ENCODE results near the gene STX16. TPM values are rescaled to one million over a fixed set of nuclear protein-coding genes. Genes with fewer than 3 reads are reported as not detected.

Gene STX16
- total and polyA plus RNA-seq, 2 donors (not counting 1 experiment from before 2014, with no cell fraction given) = 110 to 117 TPM

DNA sequence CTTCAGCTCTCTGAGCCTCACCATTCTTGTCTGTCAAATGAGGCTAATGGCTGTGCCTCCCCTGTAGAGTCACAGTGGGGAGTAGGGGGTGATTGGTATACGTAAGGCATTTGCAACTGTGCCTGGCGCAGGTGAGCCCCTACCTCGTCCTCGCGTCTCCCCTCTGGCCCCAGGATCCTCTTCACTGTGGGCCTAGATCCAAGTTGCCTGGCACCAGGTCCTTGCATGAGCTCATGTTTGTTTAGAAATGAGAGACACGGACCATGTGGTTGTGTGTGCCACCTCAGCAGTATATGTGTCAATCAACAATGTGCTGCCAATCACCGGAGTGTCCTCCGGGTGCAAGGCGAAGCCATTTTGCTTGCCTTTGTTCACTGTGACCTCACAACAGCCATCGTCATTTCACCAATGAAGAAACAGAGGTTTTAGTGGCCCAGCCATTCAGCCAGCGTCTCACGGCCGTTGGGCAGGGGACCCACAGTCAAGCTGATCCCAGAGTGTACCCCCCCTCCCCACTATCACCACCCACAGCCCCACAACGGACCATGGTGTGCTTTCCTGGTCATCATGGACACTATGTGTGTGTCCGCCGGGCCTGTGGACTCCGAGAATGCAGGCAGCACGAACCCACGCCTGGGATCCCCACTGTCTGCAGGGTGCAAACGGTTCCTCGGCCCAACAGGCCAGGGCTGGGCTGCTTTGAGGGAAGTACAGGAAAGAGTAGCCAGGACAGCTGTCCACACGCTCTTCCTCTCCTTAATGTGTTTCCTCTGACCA is 35.9 kb upstream of the STX16 start:
- DNase-seq (no peak), ATAC-seq (ENCODE audit: low read depth) (no peak)
- Histone ChIP-seq H3K27ac (ENCODE audit: low read length in 2 of 2) (no peak overlapping the region), H3K4me2 (replicated peaks; ENCODE audit: low read depth, low read length, poor library complexity, severe bottlenecking) (no peak overlapping the region), H3K36me3 (replicated peaks in 1 of 2; ENCODE audit: control extremely low read depth in 1 of 2, control insufficient read depth in 1 of 2, extremely low read depth in 1 of 2, insufficient read depth in 2 of 2, low read length in 1 of 2) (no peaks in the 10 kb centered on the region), H3K27me3 (replicated peaks in 1 of 4; ENCODE audit: control extremely low read depth in 1 of 4, control insufficient read depth in 3 of 4, insufficient read depth in 4 of 4, low read length in 3 of 4) (peaks cover 0 to 6% (median 0%) of the 10 kb centered on the region in 4 experiments), H4K20me1 (ENCODE audit: control insufficient read depth, insufficient read depth, low read length, poor library complexity, severe bottlenecking) (no peaks in the 10 kb centered on the region), H2AFZ (ENCODE audit: insufficient read depth, low read depth, low read length, poor library complexity, severe bottlenecking) (no peak overlapping the region), H3K79me2 (ENCODE audit: control insufficient read depth, insufficient read depth, low read length) (no peaks in the 10 kb centered on the region), H3K4me3 (ENCODE audit: control extremely low read depth in 1 of 5, extremely low read depth in 1 of 5, insufficient read depth in 1 of 5, low read depth in 2 of 5, low read length in 4 of 5) (no peak overlapping the region), H3K9ac (ENCODE audit: low read length) (no peak overlapping the region), H3K9me3 (ENCODE audit: control extremely low read depth in 1 of 3, control insufficient read depth in 2 of 3, insufficient read depth in 1 of 3, low read length in 2 of 3) (no peaks in the 10 kb centered on the region), H3K4me1 (ENCODE audit: control insufficient read depth in 2 of 2, insufficient read depth in 2 of 2, low read length in 2 of 2) (no peaks in the 10 kb centered on the region)
- POLR2A ChIA-PET = no interaction called here
- TF ChIP-seq EZH2 (IDR thresholded peaks at IDR 0.05; ENCODE audit: borderline replicate concordance, insufficient read depth, low read depth, low read length, poor library complexity, severe bottlenecking) = no peak
- TF ChIP-seq, protein P1, sequence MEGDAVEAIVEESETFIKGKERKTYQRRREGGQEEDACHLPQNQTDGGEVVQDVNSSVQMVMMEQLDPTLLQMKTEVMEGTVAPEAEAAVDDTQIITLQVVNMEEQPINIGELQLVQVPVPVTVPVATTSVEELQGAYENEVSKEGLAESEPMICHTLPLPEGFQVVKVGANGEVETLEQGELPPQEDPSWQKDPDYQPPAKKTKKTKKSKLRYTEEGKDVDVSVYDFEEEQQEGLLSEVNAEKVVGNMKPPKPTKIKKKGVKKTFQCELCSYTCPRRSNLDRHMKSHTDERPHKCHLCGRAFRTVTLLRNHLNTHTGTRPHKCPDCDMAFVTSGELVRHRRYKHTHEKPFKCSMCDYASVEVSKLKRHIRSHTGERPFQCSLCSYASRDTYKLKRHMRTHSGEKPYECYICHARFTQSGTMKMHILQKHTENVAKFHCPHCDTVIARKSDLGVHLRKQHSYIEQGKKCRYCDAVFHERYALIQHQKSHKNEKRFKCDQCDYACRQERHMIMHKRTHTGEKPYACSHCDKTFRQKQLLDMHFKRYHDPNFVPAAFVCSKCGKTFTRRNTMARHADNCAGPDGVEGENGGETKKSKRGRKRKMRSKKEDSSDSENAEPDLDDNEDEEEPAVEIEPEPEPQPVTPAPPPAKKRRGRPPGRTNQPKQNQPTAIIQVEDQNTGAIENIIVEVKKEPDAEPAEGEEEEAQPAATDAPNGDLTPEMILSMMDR (IDR thresholded peaks at IDR 0.05) = no peak
- peaks cover 4% of the 10 kb centered on the region for H3K9me3 Mint-ChIP-seq (ENCODE audit: insufficient read depth)
- intact Hi-C loops (cut with micrococcal nuclease) = no loop called here
- no peaks in the 10 kb centered on the region for H3K4me1 Mint-ChIP-seq
- H3K4me3 Mint-ChIP-seq = no peak overlapping the region
- CTCF ChIA-PET = no interaction called here
- 90% methylated on average over 22 of the region's 22 CpGs for WGBS (ENCODE audit: insufficient coverage)
- H3K27ac Mint-ChIP-seq = no peak overlapping the region
- H3K27me3 Mint-ChIP-seq = peaks cover 34% of the 10 kb centered on the region

DNA sequence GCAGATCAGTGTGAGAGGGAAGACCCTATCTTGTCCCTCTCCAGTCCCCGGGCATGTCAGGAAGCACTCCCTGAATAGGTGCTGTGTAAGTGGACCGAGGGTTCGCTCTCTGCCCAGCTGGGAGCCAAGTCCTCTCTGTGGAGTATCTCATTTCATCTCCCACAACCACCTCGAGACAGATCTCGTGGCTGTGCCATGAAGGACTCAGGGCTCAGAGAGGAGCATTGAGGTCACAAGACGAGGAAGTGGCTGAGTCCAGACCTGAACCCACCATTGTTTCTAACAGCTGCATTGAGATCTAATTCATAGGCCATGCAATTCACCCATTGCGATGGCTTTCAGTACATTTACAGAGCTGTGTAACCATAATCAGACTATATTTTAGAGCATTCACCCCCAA is 34.7 kb upstream of the STX16 start:
- Mint-ChIP-seq H3K27ac (no peak overlapping the region), H3K4me1 (no peaks in the 10 kb centered on the region), H3K27me3 (peaks cover 38% of the 10 kb centered on the region), H3K9me3 (ENCODE audit: insufficient read depth) (peaks cover 4% of the 10 kb centered on the region), H3K4me3 (no peak overlapping the region)
- intact Hi-C loops (cut with micrococcal nuclease) = no loop called here
- Histone ChIP-seq H4K20me1 (ENCODE audit: control insufficient read depth, insufficient read depth, low read length, poor library complexity, severe bottlenecking) (no peaks in the 10 kb centered on the region), H3K36me3 (replicated peaks in 1 of 2; ENCODE audit: control extremely low read depth in 1 of 2, control insufficient read depth in 1 of 2, extremely low read depth in 1 of 2, insufficient read depth in 2 of 2, low read length in 1 of 2) (no peaks in the 10 kb centered on the region), H3K79me2 (ENCODE audit: control insufficient read depth, insufficient read depth, low read length) (no peaks in the 10 kb centered on the region), H3K4me3 (ENCODE audit: control extremely low read depth in 1 of 5, extremely low read depth in 1 of 5, insufficient read depth in 1 of 5, low read depth in 2 of 5, low read length in 4 of 5) (no peak overlapping the region), H3K4me1 (ENCODE audit: control insufficient read depth in 2 of 2, insufficient read depth in 2 of 2, low read length in 2 of 2) (no peaks in the 10 kb centered on the region), H2AFZ (ENCODE audit: insufficient read depth, low read depth, low read length, poor library complexity, severe bottlenecking) (no peak overlapping the region), H3K4me2 (replicated peaks; ENCODE audit: low read depth, low read length, poor library complexity, severe bottlenecking) (no peak overlapping the region), H3K9ac (ENCODE audit: low read length) (no peak overlapping the region), H3K27ac (ENCODE audit: low read length in 2 of 2) (no peak overlapping the region), H3K9me3 (ENCODE audit: control extremely low read depth in 1 of 3, control insufficient read depth in 2 of 3, insufficient read depth in 1 of 3, low read length in 2 of 3) (no peaks in the 10 kb centered on the region), H3K27me3 (replicated peaks in 1 of 4; ENCODE audit: control extremely low read depth in 1 of 4, control insufficient read depth in 3 of 4, insufficient read depth in 4 of 4, low read length in 3 of 4) (peaks cover 0 to 7% (median 0%) of the 10 kb centered on the region in 4 experiments)
- ATAC-seq (ENCODE audit: low read depth) (no peak), DNase-seq (no peak)
- ChIA-PET POLR2A (no interaction called here), CTCF (no interaction called here)
- WGBS (ENCODE audit: insufficient coverage) = 70% methylated on average over 7 of the region's 7 CpGs
- TF ChIP-seq, protein P1 (IDR thresholded peaks at IDR 0.05) = no peak
- no peak for TF ChIP-seq EZH2 (IDR thresholded peaks at IDR 0.05; ENCODE audit: borderline replicate concordance, insufficient read depth, low read depth, low read length, poor library complexity, severe bottlenecking)

All from B cell (primary cell).